Measurements from ENCODE around the gene SLC25A21.

The SLC25A21 gene

DNA sequence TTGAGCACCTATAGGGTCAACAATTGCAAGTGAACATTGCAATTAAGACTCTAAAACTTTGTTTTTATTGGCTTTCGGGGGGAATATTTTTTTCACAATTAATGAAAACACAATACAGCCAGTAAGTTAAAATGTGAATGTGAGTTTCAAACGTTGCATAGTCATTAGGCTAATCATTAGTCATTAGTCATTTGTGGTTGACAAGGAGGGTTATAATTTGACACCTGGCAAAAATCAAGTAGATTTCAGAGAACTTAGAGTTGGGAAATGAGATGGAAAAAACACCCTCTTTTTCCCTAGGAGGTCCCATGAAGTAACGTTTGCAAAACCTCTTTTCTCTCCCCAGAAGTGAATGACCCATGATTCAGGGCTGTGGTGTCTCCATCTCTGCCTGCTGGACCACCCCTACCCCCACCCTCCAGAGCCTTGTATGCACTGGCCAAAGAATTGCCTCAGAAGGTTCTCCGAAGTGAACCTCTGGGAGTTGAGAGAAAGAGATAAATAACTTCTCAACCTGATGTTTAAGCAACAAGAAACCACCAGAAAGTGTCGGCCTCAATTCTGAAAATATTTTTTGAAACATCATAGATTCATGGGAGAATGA is 314.5 kb downstream of the SLC25A21 start:
- Histone ChIP-seq H3K4me1 (ENCODE audit: control insufficient read depth, insufficient read depth, low read length) (peaks cover 26% of the 10 kb centered on the region), H3K36me3 (ENCODE audit: control insufficient read depth in 2 of 2, insufficient read depth in 1 of 2, low read length in 2 of 2) (no peaks in the 10 kb centered on the region), H3K27ac (ENCODE audit: extremely low read depth, low read depth, low read length) (no peak overlapping the region), H3K4me3 (ENCODE audit: low read depth, low read length) (no peak overlapping the region), H3K9me3 (ENCODE audit: control insufficient read depth, insufficient read depth, low read depth, low read length) (no peaks in the 10 kb centered on the region)
- ChIA-PET CTCF (no interaction called here), POLR2A (interaction anchor here (0.6 kb wide), 1 partner anchor 92 kb away, joined by 3 read pairs; no protein-coding TSS in a partner anchor)
- no peak for TF ChIP-seq ZNF677 (tag by site-specific recombination; IDR thresholded peaks at IDR 0.05)
- TF ChIP-seq, protein P1, sequence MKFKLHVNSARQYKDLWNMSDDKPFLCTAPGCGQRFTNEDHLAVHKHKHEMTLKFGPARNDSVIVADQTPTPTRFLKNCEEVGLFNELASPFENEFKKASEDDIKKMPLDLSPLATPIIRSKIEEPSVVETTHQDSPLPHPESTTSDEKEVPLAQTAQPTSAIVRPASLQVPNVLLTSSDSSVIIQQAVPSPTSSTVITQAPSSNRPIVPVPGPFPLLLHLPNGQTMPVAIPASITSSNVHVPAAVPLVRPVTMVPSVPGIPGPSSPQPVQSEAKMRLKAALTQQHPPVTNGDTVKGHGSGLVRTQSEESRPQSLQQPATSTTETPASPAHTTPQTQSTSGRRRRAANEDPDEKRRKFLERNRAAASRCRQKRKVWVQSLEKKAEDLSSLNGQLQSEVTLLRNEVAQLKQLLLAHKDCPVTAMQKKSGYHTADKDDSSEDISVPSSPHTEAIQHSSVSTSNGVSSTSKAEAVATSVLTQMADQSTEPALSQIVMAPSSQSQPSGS (tag by site-specific recombination; IDR thresholded peaks at IDR 0.05; ENCODE audit: low read depth) = no peak

DNA sequence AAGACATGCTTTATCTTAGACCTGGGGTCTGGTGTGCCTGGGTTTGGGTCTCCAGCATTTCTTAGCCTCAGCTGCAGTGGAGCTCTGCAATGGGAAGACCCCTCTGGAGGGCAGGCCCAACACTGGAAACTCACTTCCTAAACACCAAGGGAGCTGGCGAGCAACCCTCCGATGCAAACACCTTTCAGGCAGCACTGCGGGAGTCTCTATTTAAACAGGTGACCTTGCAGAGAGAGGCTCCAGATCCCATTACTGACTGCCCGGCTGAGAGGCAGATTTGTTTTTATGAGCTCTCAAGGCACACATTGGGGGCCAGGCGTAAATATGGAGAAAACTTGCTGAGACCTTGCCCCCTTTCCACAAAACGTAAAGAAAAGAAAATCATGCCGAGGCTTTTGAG is 315.3 kb downstream of the SLC25A21 start:
- Histone ChIP-seq H3K4me1 (ENCODE audit: control insufficient read depth, insufficient read depth, low read length) (peaks cover 30% of the 10 kb centered on the region), H3K9me3 (ENCODE audit: control insufficient read depth, insufficient read depth, low read depth, low read length) (no peaks in the 10 kb centered on the region), H3K27ac (ENCODE audit: extremely low read depth, low read depth, low read length) (peak overlapping the region; percentile 35; the same call in 1 of the 2 replicates), H3K36me3 (ENCODE audit: control insufficient read depth in 2 of 2, insufficient read depth in 1 of 2, low read length in 2 of 2) (no peaks in the 10 kb centered on the region), H3K4me3 (ENCODE audit: low read depth, low read length) (no peak overlapping the region)
- ChIA-PET POLR2A (interaction anchor here (0.6 kb wide), 1 partner anchor 91 kb away, joined by 3 read pairs; no protein-coding TSS in a partner anchor), CTCF (no interaction called here)
- no peak for TF ChIP-seq ZNF621 (tag by site-specific recombination; IDR thresholded peaks at IDR 0.05)
- no peak for TF ChIP-seq ZNF292 (tag by site-specific recombination; IDR thresholded peaks at IDR 0.05; ENCODE audit: borderline replicate concordance, low read depth)
- no peak for TF ChIP-seq ZNF521 (tag by site-specific recombination; IDR thresholded peaks at IDR 0.05)
- TF ChIP-seq, protein P2, sequence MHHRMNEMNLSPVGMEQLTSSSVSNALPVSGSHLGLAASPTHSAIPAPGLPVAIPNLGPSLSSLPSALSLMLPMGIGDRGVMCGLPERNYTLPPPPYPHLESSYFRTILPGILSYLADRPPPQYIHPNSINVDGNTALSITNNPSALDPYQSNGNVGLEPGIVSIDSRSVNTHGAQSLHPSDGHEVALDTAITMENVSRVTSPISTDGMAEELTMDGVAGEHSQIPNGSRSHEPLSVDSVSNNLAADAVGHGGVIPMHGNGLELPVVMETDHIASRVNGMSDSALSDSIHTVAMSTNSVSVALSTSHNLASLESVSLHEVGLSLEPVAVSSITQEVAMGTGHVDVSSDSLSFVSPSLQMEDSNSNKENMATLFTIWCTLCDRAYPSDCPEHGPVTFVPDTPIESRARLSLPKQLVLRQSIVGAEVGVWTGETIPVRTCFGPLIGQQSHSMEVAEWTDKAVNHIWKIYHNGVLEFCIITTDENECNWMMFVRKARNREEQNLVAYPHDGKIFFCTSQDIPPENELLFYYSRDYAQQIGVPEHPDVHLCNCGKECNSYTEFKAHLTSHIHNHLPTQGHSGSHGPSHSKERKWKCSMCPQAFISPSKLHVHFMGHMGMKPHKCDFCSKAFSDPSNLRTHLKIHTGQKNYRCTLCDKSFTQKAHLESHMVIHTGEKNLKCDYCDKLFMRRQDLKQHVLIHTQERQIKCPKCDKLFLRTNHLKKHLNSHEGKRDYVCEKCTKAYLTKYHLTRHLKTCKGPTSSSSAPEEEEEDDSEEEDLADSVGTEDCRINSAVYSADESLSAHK (tag by site-specific recombination; IDR thresholded peaks at IDR 0.05) = 0 out of 2 replicates have a peak, but pooled peaks have one; percentile 14
- TF ChIP-seq, protein P3, sequence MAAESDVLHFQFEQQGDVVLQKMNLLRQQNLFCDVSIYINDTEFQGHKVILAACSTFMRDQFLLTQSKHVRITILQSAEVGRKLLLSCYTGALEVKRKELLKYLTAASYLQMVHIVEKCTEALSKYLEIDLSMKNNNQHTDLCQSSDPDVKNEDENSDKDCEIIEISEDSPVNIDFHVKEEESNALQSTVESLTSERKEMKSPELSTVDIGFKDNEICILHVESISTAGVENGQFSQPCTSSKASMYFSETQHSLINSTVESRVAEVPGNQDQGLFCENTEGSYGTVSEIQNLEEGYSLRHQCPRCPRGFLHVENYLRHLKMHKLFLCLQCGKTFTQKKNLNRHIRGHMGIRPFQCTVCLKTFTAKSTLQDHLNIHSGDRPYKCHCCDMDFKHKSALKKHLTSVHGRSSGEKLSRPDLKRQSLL (tag by site-specific recombination; IDR thresholded peaks at IDR 0.05) = no peak
- no peak for TF ChIP-seq ZFP37 (tag by site-specific recombination; IDR thresholded peaks at IDR 0.05)
- peak; percentile 46; the same call in 1 of the 2 replicates for TF ChIP-seq ZIC2 (tag by site-specific recombination; IDR thresholded peaks at IDR 0.05)
- no peak for TF ChIP-seq ZNF324 (tag by site-specific recombination; IDR thresholded peaks at IDR 0.05)
- TF ChIP-seq, protein P4, sequence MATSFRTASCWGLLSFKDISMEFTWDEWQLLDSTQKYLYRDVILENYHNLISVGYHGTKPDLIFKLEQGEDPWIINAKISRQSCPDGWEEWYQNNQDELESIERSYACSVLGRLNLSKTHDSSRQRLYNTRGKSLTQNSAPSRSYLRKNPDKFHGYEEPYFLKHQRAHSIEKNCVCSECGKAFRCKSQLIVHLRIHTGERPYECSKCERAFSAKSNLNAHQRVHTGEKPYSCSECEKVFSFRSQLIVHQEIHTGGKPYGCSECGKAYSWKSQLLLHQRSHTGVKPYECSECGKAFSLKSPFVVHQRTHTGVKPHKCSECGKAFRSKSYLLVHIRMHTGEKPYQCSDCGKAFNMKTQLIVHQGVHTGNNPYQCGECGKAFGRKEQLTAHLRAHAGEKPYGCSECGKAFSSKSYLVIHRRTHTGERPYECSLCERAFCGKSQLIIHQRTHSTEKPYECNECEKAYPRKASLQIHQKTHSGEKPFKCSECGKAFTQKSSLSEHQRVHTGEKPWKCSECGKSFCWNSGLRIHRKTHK (tag by site-specific recombination; IDR thresholded peaks at IDR 0.05) = no peak
- no peak for TF ChIP-seq KLF8 (tag by site-specific recombination; IDR thresholded peaks at IDR 0.05)
- TF ChIP-seq, protein P5, sequence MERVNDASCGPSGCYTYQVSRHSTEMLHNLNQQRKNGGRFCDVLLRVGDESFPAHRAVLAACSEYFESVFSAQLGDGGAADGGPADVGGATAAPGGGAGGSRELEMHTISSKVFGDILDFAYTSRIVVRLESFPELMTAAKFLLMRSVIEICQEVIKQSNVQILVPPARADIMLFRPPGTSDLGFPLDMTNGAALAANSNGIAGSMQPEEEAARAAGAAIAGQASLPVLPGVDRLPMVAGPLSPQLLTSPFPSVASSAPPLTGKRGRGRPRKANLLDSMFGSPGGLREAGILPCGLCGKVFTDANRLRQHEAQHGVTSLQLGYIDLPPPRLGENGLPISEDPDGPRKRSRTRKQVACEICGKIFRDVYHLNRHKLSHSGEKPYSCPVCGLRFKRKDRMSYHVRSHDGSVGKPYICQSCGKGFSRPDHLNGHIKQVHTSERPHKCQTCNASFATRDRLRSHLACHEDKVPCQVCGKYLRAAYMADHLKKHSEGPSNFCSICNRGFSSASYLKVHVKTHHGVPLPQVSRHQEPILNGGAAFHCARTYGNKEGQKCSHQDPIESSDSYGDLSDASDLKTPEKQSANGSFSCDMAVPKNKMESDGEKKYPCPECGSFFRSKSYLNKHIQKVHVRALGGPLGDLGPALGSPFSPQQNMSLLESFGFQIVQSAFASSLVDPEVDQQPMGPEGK (tag by site-specific recombination; IDR thresholded peaks at IDR 0.05) = no peak
- TF ChIP-seq ZFP3 (tag by site-specific recombination; IDR thresholded peaks at IDR 0.05; ENCODE audit: low read depth) = no peak
- TF ChIP-seq, protein P6, sequence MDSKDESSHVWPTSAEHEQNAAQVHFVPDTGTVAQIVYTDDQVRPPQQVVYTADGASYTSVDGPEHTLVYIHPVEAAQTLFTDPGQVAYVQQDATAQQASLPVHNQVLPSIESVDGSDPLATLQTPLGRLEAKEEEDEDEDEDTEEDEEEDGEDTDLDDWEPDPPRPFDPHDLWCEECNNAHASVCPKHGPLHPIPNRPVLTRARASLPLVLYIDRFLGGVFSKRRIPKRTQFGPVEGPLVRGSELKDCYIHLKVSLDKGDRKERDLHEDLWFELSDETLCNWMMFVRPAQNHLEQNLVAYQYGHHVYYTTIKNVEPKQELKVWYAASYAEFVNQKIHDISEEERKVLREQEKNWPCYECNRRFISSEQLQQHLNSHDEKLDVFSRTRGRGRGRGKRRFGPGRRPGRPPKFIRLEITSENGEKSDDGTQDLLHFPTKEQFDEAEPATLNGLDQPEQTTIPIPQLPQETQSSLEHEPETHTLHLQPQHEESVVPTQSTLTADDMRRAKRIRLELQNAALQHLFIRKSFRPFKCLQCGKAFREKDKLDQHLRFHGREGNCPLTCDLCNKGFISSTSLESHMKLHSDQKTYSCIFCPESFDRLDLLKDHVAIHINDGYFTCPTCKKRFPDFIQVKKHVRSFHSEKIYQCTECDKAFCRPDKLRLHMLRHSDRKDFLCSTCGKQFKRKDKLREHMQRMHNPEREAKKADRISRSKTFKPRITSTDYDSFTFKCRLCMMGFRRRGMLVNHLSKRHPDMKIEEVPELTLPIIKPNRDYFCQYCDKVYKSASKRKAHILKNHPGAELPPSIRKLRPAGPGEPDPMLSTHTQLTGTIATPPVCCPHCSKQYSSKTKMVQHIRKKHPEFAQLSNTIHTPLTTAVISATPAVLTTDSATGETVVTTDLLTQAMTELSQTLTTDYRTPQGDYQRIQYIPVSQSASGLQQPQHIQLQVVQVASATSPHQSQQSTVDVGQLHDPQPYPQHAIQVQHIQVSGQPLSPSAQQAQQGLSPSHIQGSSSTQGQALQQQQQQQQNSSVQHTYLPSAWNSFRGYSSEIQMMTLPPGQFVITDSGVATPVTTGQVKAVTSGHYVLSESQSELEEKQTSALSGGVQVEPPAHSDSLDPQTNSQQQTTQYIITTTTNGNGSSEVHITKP (tag by site-specific recombination; IDR thresholded peaks at IDR 0.05) = no peak
- TF ChIP-seq ZNF248 (tag by site-specific recombination; IDR thresholded peaks at IDR 0.05) = no peak
- no peak for TF ChIP-seq TCF7L2 (IDR thresholded peaks at IDR 0.05; ENCODE audit: borderline replicate concordance, low read depth, low read length)
- no peak for TF ChIP-seq HOXC10 (CRISPR knock-in tag; IDR thresholded peaks at IDR 0.05)
- TF ChIP-seq, protein P7, sequence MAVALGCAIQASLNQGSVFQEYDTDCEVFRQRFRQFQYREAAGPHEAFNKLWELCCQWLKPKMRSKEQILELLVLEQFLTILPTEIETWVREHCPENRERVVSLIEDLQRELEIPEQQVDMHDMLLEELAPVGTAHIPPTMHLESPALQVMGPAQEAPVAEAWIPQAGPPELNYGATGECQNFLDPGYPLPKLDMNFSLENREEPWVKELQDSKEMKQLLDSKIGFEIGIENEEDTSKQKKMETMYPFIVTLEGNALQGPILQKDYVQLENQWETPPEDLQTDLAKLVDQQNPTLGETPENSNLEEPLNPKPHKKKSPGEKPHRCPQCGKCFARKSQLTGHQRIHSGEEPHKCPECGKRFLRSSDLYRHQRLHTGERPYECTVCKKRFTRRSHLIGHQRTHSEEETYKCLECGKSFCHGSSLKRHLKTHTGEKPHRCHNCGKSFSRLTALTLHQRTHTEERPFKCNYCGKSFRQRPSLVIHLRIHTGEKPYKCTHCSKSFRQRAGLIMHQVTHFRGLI (tag by site-specific recombination; IDR thresholded peaks at IDR 0.05) = no peak
- no peak for TF ChIP-seq ZBTB1 (tag by site-specific recombination; IDR thresholded peaks at IDR 0.05)
